HG03342 (cell line): ENCODE data around the gene PPP6R2.
"Not testable (repeated sequence)": the region's sequence is repeated elsewhere in the genome, so short reads cannot be mapped to it uniquely, and the experiment has no call there.

Experiments
- ATAC-seq: cut with Tn5 transposase; IDR thresholded peaks from one replicate; pipeline ENCODE4 v1.9.1; 2021; ENCODE audit warnings: mild to moderate bottlenecking, moderate library complexity; ENCODE audit not compliant: unreplicated experiment

PPP6R2 gene

GRCh38 chr22:50397371-50398060 lies 54.4 kb downstream of the PPP6R2 start:
- not testable (repeated sequence) for ATAC-seq

GRCh38 chr22:50398831-50399648 lies 55.9 kb downstream of the PPP6R2 start:
- ATAC-seq: no peak

DNA sequence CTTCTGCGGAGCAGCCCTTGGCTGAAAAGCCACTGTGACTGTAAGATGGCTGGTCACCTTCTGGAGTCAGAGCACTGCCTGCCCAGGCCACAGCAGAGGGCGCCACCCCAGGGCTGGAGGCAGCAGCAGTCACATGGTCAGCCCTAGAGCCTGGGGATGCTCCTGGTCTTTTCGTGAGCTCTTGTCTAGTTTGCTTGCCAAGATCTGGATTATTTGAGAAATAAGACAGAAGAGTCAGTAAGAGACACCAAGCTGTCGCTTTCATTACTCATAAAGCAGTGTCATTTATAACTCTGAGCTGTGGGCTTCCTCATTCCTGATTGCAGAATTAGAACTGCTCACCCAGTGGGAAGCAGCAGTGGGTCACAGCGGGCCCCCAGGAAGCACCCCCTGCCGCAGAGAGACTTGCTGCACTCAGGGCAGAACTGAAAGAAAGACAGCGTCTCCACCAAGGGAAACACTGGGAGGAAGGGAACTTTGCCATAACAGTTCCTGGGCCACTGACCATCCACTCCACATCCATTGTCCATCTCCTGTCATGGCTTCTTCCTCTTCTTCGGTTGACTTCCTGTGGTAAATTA lies 56.7 kb downstream of the PPP6R2 start:
- no peak for ATAC-seq

DNA sequence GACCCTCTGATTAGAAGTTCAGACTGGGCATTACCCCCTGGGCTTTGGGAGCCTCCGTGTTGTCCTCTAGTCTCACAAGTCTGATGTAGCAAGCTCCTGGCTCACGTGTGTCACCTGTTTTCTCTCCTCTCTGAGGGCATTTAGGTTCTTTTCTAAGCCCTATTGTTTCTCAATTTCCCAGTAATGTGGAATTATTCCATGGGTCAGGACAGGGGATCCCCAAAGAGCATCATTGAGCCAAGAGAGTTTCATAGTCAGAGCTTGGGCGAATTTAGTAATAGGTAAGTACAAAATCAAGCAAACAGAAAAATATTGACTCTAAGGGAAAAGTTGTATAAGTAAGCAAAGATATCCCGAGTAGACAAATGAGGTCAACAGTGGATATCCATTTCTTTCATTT lies 57.3 kb downstream of the PPP6R2 start:
- ATAC-seq: no peak

- ATAC-seq: no peak
Measured at GRCh38 chr22:50400931-50401330, 57.8 kb downstream of the PPP6R2 start.

DNA sequence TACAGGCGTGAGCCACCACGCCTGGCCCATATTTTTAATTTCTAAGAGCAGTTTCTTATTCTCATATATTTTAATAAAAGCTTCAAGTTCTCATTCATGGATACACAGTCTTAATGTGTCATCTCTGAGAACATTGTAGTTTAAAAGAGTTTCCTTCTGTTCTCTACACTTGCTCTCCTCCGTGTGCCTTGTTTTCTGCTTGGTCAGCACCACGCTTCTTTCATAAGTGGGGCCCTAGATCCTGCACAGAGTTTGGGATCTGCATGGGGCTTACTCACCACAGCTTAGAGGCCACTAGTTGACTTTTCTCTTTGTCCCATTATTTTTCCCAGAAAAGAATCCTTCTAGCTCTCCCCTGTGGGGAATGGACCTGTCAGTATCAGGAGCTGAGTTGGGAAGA lies 58.8 kb downstream of the PPP6R2 start:
- no peak for ATAC-seq

GRCh38 chr22:50403701-50404101 lies 60.6 kb downstream of the PPP6R2 start:
- no peak for ATAC-seq

- no peak for ATAC-seq
Measured at GRCh38 chr22:50406416-50407170, 63.5 kb downstream of the PPP6R2 start.

DNA sequence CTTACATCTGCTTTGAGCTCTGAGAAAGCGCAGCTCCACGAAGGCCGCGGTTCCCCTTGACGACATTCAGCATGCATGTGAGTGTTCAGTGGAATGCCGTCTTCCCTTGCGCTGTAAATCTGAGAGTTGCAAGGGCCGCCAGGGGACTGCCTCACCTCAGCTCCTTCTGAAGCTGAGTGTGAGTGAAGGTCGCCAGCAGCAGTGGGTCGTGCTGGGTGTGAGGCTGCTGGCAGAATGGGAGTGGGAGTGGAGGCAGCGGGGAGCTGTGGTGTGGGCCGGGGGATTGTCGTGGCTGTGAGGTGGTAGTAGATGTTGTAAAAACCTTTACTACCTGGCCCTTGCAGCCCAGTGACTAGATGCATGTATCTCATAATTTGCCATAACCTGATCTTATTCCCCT lies 65.2 kb downstream of the PPP6R2 start:
- no peak for ATAC-seq

- ATAC-seq: not testable (repeated sequence)
Measured at GRCh38 chr22:50408954-50409353, 65.8 kb downstream of the PPP6R2 start.

- no peak for ATAC-seq
Measured at GRCh38 chr22:50414476-50415248, 71.5 kb downstream of the PPP6R2 start.

- no peak for ATAC-seq
Measured at GRCh38 chr22:50415426-50415825, 72.3 kb downstream of the PPP6R2 start.

GRCh38 chr22:50416996-50417395 lies 73.9 kb downstream of the PPP6R2 start:
- no peak for ATAC-seq

DNA sequence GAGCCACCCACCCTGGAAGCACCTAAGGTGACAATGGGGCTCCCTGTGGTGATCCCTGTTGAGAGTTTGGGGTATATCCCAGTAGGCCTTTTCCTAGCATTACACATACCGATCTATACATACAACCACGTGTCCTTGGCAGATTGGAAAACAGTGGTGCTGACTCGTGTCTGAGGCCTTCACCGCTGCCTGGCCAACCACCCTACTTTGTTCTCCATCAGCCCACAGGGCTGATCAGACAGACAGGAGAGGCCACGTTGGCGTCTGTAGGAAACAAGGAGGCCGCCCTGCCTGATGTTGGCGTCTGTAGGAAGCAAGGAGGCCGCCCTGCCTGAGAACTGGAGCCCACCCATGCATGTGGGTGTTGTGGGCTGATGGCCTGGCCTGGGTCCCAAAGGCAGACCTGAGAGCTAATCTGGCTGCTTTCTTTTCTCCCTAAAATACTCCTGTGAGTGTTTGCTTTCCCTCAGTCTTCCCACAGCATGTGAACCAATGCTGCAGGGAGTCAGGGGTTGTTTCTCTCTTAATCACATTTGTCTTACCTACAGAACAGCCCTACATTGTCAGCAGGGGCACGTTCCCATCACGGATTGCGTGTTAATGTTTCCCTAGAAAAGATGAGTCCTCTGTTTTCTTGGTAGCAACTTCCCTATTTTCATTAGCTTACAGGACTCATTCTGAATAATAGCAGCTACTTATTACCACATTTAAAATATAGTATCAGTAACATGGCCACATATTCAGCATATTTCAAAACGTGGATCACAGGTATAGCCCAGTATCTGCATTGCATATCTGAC lies 74.5 kb downstream of the PPP6R2 start:
- ATAC-seq: no peak

DNA sequence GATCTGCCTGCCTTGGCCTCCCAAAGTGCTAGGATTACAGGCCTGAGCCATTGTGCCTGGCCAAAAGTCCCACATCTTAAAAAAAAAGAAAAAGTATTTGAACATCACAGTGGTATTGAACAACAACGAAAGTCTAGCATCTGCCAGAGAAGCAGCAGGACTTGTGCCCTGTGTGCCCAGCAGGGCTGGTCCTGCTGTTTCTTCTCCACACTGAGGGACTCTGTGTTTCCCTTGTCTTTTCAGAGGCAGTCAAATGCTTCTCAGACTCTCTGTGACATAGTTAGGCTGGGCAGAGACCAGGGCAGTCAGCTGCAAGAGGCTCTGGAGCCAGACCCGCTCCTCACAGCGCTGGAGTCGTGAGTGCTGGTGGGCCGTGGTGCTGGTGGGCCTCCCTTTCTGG lies 75.5 kb downstream of the PPP6R2 start:
- no peak for ATAC-seq

GRCh38 chr22:50419116-50419515 lies 76.0 kb downstream of the PPP6R2 start:
- no peak for ATAC-seq

DNA sequence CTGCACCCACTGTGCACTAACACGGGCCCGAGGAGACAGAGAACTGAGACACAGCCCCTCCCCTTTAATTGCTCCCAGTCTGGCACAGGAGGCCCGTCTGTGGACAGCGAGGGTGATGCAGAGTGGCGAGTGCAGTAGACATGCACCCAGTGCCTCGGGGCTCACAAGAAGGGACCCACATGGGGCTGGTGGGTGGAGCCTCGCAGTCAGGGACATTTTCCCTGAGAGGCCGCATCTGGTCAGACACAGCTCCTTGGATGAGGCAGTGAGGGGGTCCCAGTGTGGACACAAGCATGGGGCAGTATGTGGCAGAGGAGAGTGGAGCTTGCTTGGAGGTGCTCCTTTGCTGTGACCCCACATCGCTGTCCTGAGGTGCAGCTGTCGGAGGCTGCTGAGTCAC lies 76.9 kb downstream of the PPP6R2 start:
- ATAC-seq: no peak

GRCh38 chr22:50420581-50420980 lies 77.5 kb downstream of the PPP6R2 start:
- no peak for ATAC-seq

DNA sequence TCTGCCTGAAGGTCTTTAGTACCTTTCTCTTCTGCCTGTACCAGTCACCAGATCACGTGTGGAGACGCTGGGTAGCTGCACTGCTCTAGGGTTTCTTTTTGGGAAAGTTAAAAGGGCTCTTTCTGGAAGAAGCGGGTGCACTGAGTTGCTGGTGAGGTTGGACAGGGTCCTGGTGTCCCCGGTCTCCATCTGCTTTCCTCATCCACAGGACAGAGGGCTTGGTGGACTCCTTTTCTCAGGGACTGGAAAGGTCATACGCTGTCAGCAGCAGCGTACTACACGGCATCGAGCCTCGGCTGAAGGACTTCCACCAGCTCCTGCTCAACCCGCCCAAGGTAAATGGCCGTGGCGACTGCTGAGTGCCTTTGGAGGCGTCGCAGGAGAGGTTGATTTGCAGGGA lies 78.9 kb downstream of the PPP6R2 start:
- ATAC-seq: no peak
